Measurements from ENCODE around the gene OTOGL. TPM values are rescaled to one million over a fixed set of nuclear protein-coding genes. Genes with fewer than 3 reads are reported as not detected.

OTOGL gene
- polyA plus RNA-seq, 10 donors, result 0.12 to 2.1 (median 0.52) TPM

DNA sequence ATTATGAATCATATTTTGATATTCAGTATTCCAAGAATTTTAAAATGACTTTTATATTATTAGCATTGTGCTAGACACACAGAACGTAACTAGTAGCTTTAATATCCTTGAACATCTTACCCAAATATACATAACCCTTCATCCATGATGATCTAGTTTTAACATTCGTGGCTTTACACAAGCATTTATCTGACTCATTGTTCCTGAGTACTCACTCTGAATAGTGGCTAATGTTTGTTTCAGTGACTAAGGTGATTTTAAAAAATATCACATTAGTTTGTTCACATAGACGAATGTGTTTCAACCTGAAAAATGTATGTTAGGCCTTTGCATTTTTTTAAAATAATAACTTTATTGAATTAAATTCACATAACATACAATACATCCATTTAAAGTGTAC is 264.7 kb downstream of the OTOGL start:
- DNase-seq, result no peak

DNA sequence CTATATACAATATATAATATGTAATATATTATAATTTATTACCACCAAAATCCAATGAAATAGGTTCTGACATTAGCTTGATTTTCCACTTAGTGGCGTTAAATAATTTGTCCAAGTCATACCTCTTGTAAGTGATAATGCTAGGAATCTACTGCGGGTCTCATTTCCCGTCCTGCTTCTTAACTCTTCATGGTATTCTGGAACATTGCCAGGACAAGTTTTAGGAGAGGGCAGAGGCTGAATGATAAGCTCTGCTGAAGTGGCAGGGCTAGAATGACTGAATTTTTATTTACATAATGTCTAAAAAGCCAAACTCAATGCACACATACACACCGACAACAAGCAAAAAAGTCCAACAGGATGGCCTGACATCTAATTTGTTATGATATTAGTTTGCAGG is 274.3 kb downstream of the OTOGL start:
- DNase-seq, result no peak

DNA sequence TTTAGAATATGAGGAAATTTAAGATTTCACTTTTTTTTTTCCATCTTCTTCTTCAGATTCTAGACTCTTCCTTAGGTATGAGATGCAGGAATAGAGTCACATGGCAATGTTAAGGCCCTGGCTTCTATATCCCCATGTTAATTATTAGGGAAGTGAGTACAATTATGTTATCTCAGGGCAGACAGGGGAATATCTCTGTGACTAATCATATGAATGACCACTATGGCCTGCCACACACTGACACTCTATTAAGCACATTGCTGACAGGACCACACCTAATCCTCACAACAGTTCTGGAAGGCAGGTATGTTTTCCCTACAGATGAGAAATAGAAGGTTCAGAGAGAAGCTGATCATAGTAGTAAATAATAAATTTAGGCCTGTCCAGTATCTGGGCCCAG is 275.3 kb downstream of the OTOGL start:
- no peak for DNase-seq

DNA sequence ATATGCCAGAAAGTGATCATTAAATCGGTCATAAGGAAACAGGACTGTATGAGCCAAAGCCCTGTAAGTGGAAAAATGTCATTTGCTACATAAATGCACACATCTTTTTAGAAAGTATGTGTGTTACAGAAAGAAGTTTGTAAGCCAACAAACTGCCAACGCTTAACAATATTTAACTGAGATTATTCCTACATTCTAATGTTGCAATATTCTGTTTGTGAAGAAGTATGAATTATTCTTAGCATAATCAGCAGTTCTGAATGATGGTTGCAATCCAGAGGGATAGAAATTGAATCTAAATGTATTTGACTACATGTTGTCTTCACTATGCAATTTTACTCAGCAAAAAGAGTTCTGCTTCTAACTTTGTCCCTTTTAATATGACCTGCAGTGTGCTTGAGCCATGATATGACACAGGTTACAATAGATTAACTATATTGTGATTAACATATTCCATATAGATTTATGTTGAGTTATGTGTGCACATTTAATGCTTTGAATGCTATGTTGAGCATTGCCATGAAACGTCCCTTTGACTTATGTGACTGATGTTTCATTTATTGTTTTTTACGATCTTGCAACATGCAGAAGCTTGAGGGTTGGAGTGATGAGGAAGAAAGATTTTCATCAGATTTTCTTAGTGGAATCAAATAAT is 277.9 kb downstream of the OTOGL start:
- DNase-seq, result no peak

DNA sequence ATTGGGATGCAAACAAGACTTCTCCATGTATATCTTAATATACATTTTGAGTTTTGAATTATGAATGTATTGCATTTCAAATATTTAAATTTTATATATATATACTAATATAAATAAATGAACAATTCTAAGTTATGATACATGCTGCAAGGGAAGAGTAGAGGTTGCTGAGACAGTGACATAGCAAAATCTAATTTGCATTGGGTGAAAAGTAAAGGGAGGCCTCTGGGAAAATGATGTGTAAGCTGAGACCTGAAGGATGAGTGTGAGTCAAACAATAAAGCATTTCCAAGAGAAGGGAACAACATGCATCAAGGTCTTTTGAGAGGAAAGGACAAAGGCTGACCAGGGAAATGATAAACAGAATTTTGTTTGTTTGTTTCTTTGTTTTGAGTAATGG is 281.8 kb downstream of the OTOGL start:
- no peak for DNase-seq

DNA sequence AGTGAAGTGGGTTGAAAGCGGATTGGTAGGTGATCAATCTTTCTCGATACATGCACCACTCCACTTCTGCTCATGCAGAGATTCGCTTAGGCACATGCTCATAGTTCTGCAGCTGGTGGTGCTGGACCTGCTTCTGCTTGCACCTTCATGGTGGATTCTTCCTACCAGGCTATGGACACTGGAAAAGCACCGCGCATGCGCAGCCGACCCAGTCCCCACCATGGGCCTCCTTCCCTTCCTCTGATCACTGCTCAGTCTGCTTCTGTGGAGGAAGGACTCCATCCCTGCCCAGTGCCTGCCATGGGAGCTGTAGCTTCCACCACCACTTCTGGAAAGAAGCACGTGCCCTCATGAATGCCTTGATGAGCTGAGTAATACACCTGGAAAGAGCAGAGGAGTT is 282.9 kb downstream of the OTOGL start:
- no peak for DNase-seq

DNA sequence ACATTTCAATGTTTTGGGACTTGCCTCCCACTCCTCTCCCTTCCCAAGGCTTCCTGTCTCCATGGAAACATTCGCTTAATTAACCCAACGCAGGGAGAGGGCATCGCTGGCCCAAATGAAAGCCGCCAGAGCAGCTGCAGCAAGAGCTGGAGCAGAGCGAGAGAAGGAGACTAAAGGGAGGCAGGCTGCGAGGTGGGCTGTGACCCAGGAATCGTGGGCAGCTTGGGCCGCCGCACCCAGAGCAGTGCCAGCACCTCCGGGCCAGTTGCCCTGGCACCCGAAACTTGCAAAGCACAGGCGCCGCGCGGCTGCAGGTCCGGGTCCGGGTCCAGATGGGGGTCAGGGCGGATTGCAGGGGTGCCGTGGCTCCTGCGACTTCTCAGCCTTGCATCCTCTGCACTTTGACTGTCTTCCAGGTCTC is 301.2 kb downstream of the OTOGL start:
- peak in 1 of 3 donors; percentile 12 for DNase-seq

DNA sequence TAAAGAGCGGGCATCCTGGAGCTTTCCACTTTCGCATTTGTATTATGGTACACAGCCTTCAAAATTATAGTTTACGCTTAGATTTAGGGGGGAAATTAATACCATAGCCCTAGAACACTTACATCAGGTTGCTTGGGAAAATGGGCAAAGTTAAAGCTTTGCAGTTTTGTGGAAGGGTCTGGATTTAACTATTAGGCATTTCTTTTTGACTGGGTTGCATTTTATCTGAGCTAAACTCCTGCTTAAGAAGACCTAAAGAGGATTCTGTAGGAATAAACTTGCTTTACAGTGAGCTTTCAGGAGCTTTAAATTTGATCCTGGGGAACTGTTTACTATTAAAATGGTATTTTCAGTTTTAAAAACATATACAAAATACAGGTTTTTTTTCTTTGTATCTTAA is 301.9 kb downstream of the OTOGL start:
- DNase-seq, result no peak

DNA sequence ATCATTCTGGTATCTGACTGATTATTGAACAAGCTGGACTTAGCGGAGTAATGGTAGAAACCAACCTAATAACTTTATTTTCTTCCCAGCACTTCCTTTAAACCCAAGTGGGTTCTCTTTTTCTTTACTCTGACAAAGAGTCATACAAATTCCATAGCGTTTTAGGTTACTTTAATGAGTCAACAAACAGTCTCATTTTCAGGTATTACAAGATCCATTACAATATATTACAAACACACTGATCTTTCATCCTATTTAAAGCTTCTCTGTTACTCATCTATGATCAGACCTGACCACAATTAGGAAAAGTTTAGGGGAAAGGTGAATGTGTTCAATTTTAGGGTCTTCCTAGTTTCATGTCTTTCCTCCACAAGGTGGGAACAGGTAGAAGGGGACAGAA is 305.3 kb downstream of the OTOGL start:
- DNase-seq, result no peak

DNA sequence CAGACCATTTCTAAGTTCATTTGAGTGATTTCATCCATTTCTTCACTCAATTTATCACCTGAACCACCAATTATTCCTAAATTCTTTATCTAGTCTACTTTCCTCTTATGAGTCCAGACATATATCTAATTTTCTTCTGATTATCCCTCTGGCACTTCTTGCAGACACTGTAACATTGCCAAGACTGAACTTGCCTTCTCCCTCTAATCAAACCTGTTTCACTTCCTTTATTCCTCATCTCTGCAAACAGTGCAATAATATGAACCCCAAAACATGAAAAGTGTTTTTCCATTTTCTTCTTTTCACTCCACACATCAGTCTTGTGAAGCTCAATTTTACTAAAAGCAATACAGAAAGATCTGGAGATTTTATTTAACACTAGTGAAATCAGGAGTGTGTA is 306.9 kb downstream of the OTOGL start:
- DNase-seq, result no peak

DNA sequence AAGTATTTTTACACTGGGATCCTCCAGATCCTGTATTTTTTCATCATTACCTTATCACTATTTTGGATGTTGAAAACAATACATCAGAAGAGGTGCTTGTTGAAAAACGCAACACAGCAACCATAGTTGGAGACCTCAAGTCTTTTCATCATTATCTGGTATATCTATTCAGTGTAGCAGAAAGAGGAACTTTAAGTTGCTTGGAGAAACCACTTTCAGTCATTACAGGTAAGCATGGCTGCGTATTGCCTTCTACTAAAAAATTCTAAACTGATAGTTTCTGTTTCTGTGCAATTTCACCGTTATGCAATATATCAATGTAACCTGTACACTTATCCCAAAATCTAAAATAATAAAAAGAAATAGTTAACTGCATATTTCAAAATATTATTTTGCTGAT is 312.4 kb downstream of the OTOGL start:
- no peak for DNase-seq

DNA sequence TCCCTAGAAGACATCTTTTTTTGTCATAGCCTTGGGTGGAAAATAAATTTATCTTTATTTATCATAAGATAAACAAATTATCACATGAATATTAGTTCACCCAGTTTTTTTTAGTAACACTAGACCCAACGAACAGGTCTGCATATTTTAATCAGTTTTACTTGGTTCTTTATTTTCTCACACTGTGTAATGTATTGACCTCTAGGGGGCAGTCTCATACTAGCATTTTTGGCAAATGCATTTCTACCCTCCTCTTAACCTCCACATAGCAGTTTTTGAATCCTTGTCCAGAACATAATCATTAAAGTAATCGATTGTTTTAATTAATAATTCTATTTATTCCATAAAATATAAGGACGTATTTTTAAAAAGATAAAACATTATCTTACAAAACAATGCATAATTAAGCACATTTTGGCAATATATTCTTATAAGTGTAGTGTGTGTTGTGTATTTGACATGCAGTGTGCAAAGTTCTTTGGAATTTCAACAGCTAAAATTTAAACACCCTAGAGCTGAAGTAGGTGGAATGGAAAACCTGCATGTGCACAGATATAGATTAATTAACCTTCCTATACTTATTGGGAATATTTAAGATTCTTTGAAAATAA is 313.1 kb downstream of the OTOGL start:
- peak; percentile 41 to 60 (median 44) for DNase-seq

DNA sequence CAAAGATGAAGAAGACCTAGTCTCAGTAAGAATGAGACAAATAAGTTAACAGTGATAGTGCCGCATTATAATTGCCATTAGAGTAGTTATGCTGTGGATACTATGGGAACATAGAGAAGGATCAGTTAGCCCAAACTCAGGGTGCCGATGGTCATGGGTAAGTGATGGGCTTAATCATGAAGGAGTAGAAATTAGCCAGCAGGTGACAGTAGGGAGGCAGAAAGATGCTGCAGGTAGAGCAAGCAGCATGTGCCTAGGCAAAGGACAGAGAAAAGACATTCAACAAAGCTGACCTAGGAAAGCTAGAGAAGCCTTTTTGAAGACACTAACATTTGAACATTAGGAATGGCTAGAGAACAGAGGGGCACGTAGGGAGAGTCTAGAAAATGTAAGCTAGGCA is 314.1 kb downstream of the OTOGL start:
- no peak for DNase-seq

DNA sequence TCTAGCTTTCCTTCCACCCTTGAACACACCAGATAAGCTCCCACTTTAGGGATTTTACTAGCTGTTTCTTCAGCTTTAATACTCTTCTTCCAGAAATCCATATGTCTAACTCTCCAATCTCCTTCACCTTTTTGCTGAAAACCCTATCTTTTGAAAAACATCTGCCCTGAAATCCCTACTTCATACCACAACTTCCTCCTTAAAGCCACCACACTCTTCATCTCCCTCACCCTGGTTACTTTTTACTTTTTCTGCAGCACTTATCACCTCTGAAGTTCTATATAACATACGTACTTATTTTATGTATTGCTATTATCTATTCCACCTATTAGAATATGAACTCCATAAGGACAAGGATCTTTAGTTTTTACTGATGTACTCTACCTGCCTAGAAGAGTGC is 316.1 kb downstream of the OTOGL start:
- DNase-seq, result no peak

DNA sequence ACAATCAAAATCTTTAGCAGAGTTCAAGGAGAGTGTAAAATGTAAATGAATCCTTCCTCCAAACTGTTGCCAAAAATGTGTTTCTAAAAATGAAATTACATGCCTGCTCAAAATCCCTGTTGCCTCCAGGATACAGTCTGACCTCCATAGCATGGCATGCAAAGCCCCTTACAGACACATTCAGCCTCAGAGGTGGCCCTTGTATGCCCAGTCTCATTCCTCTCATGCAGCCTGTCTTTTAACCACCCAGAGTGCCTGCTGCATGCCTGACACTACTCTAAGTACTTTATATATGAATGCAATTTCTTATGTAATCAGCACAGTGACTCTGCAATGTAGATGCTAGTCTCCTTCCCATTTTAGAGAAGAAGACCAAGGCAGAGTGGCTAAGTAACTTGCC is 320.3 kb downstream of the OTOGL start:
- peak; percentile 21 to 43 (median 32) for DNase-seq

DNA sequence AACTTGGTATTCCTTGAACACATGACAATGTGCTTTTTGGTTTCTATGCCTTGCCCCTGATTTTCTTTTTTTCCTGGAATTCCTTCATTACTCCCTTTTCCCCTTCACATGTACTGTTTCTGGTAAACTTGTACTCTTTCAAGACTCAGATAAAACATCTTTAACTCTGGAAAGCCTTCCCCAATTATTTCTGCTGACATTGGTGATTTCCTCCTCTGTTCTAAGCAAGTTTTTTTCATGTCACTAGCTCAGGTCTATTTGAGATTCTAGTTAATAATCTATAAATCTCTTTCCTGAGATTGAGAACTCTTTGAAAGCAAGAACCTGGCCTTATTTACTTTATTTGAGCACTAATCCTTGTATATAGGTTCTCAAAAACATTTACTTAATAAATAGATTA is 320.7 kb downstream of the OTOGL start:
- DNase-seq, result no peak

DNA sequence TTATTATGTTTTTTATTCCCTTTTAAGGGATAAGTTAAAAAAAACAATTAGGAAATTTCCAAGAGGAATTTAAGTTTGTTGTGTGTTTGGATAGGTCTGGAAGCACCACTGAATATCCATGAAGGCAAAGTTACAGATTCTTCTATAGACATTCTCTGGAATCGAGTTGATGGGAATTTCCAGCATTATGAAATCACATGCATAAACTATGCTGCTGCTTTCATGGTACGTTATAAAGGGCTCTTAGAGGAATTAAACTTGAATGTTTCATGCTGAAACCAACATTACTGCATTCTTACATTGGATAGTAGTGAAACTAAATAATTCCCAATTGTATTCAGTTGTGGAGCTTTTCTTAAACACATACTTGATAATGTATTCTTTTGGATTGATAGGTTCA is 323.2 kb downstream of the OTOGL start:
- DNase-seq, result peak in 2 of 3 donors; percentile 27 to 34

Other genes starting within 250 kb of the OTOGL start
- 10 to 100 TPM; 40.6 to 77.4 (median 56.9) TPM for gene PPP1R12A, start 164.4 kb upstream of the OTOGL start, polyA plus RNA-seq (ENCODE audit: insufficient read length in 10 of 10)

Measured in muscle of back (tissue), 11 donors.